Body of pancreas (tissue), 4 donors: Measurements from ENCODE around the gene POLR3E.

Source experiments
- CTCF ChIP-seq, 7 experiments: fragments of 450-650 bp in 4 of 7; fragments of 200-600 bp in 3 of 7; sonication (generic) in 3 of 7; IDR thresholded peaks; one replicate each; pipeline ENCODE4 v1.5.1; 2016 to 2019; ENCODE audit warnings: antibody characterized with exemption in 7 of 7
- POLR2A ChIP-seq, 3 donors: fragments of 450-650 bp; IDR thresholded peaks; one replicate each; pipeline ENCODE4 v1.6.1; 2016; ENCODE audit warnings: antibody characterized with exemption in 3 of 3, mild to moderate bottlenecking in 2 of 3

GRCh38 chr16:22266546-22266945 lies 30.7 kb upstream of the POLR3E start:
- TF ChIP-seq CTCF (IDR thresholded peaks at IDR 0.05), result no peak
- no peak for TF ChIP-seq POLR2A (IDR thresholded peaks at IDR 0.05)
